Fibroblast of pulmonary artery (primary cell): ENCODE results near the gene IFNA21.
"Not testable (repeated sequence)": the region's sequence is repeated elsewhere in the genome, so short reads cannot be mapped to it uniquely, and the experiment has no call there.

Experiments
- DNase-seq: peaks from one replicate; pipeline ENCODE4 v3.0.0-alpha.2; 2010; ENCODE audit warnings: low read depth
- H3K4me3 ChIP-seq: replicated peaks from 2 replicates; pipeline ENCODE4 v1.5.1; 2011; ENCODE audit warnings: low read depth, mild to moderate bottlenecking, control low read depth, low read length, moderate library complexity
- CTCF ChIP-seq: IDR thresholded peaks from 2 replicates; pipeline ENCODE4 v1.5.1; 2011; ENCODE audit warnings: mild to moderate bottlenecking, control low read depth, low read length, inconsistent platforms; ENCODE audit errors: missing control alignments

IFNA21 gene

GRCh38 chr9:21166560-21166959, at the start of gene IFNA21:
TSS of gene IFNA21 (minus strand) at chr9:21166660. CDS start at chr9:21166612, 48 bp downstream.
- H3K4me3 ChIP-seq, DNase-seq: not testable (repeated sequence)

GRCh38 chr9:21213411-21214326, 47.2 kb upstream of the IFNA21 start:
- TF ChIP-seq CTCF: peak; percentile 53
- DNase-seq: peak; percentile 11
- H3K4me3 ChIP-seq: not testable (repeated sequence)

- H3K4me3 ChIP-seq, DNase-seq: not testable (repeated sequence)
These were observed 45.7 kb upstream of the IFNA21 start for GRCh38 chr9:21212160-21212559.

- H3K4me3 ChIP-seq, DNase-seq: not testable (repeated sequence)
These were observed 44.3 kb upstream of the IFNA21 start for GRCh38 chr9:21210782-21211181.

GRCh38 chr9:21210311-21210710, 43.9 kb upstream of the IFNA21 start:
- DNase-seq: no peak
- no peak for TF ChIP-seq CTCF
- no peak overlapping the region for H3K4me3 ChIP-seq

GRCh38 chr9:21207043-21207442, 40.6 kb upstream of the IFNA21 start, which contains the start of gene IFNA10:
TSS of gene IFNA10 (minus strand) at chr9:21207143. CDS start at chr9:21207097, 46 bp downstream.
- not testable (repeated sequence) for H3K4me3 ChIP-seq, DNase-seq

GRCh38 chr9:21205204-21205603, 38.7 kb upstream of the IFNA21 start:
- H3K4me3 ChIP-seq: no peak overlapping the region
- DNase-seq: no peak
- no peak for TF ChIP-seq CTCF

- not testable (repeated sequence) for DNase-seq, H3K4me3 ChIP-seq
These were observed 35.6 kb upstream of the IFNA21 start, which contains the start of gene IFNA7 for GRCh38 chr9:21202105-21202504. TSS of gene IFNA7 (minus strand) at chr9:21202205. CDS start at chr9:21202165, 40 bp downstream.

GRCh38 chr9:21194867-21195776, 28.7 kb upstream of the IFNA21 start:
- DNase-seq: peak; percentile 18
- not testable (repeated sequence) for H3K4me3 ChIP-seq
- peak; percentile 59 for TF ChIP-seq CTCF

- H3K4me3 ChIP-seq, DNase-seq: not testable (repeated sequence)
These were observed 21.0 kb upstream of the IFNA21 start, which contains the start of gene IFNA4 for GRCh38 chr9:21187487-21187886. TSS of gene IFNA4 (minus strand) at chr9:21187587. CDS start at chr9:21187531, 56 bp downstream.
